Measurements from ENCODE around the gene TIMM22.
"Not testable (repeated sequence)": the region's sequence is repeated elsewhere in the genome, so short reads cannot be mapped to it uniquely, and the experiment has no call there.

Gene TIMM22

GRCh38 chr17:996554-997344 is at the start of gene TIMM22:
Gene TIMM22, plus strand, starts transcription at chr17:997129. Its CDS starts 14 bp downstream, at chr17:997143.
- peak; percentile 94 for DNase-seq

DNA sequence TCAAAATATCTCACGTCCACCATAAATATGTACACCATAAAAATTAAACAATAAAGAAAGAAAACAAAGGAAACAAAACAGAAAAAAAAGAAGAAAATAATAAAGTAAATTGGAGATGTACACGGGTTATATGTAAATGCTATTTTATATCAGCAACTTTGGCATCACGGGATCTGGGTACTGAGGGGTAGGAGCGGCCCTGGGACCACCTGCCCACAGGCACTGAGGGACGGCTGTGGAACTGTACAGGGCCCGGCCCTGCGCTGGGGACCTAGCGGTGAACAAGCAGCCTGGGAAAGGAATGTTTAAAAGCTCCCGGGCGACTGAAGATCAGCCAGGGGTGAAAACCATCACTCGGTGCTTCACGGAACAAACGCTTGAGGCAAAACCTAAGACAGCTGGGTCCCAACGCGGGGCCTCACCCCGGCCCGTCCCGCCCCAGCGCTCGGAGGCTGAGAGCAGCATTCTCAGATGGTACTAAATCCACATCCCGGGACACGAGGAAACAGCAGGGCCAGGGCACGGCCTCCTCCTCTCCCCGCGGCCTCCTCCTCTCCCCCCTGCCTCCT is 48.6 kb upstream of the TIMM22 start:
- no peak for DNase-seq

- no peak for DNase-seq
These were observed 47.2 kb upstream of the TIMM22 start for GRCh38 chr17:949623-950303.

- no peak for DNase-seq
These were observed 45.4 kb upstream of the TIMM22 start for GRCh38 chr17:951325-952132.

DNA sequence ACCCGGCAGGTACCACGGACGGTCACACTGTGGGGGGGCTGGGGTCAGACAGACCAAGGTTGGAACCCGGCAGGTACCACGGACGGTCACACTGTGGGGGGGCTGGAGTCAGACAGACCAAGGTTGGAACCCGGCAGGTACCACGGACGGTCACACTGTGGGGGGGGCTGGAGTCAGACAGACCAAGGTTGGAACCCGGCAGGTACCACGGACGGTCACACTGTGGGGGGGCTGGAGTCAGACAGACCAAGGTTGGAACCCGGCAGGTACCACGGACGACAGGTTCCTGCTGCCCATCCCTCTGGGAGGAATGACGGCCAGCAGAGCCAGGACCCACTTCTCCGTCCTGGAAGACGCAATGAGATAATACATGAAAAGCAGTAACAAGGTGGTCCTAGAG is 44.3 kb upstream of the TIMM22 start:
- DNase-seq, result not testable (repeated sequence)

GRCh38 chr17:953767-954166 is 43.2 kb upstream of the TIMM22 start:
- no peak for DNase-seq

- DNase-seq, result no peak
These were observed 42.3 kb upstream of the TIMM22 start for GRCh38 chr17:954431-955164.

GRCh38 chr17:956905-957304 is 40.0 kb upstream of the TIMM22 start:
- no peak for DNase-seq

GRCh38 chr17:957856-958421 is 39.0 kb upstream of the TIMM22 start:
- no peak for DNase-seq

- no peak for DNase-seq
These were observed 38.0 kb upstream of the TIMM22 start for GRCh38 chr17:958712-959451.

- no peak for DNase-seq
These were observed 34.8 kb upstream of the TIMM22 start for GRCh38 chr17:962166-962565.

DNA sequence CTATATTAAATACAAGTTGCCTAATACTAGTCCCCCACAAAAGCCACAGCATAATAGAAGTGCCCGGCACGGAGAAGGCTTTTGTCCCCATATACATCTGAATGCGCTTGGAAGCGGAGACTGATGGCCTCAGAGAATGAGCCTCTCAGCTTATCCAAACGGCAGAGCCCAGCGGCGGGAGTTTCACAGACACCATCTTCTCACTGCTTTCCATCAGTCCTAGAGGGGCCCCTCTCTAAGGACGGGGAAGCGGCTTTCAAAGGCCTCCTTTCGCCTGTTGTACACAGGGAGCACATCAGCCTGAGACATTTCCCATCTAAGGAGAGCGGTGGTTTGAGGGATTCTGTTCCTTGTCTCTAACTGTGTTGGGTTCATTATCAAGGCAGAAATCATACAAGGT is 34.3 kb upstream of the TIMM22 start:
- DNase-seq, result no peak

- no peak for DNase-seq
These were observed 32.1 kb upstream of the TIMM22 start for GRCh38 chr17:964876-965275.

- no peak for DNase-seq
These were observed 31.5 kb upstream of the TIMM22 start for GRCh38 chr17:965311-965989.

- no peak for DNase-seq
These were observed 29.8 kb upstream of the TIMM22 start for GRCh38 chr17:967122-967521.

DNA sequence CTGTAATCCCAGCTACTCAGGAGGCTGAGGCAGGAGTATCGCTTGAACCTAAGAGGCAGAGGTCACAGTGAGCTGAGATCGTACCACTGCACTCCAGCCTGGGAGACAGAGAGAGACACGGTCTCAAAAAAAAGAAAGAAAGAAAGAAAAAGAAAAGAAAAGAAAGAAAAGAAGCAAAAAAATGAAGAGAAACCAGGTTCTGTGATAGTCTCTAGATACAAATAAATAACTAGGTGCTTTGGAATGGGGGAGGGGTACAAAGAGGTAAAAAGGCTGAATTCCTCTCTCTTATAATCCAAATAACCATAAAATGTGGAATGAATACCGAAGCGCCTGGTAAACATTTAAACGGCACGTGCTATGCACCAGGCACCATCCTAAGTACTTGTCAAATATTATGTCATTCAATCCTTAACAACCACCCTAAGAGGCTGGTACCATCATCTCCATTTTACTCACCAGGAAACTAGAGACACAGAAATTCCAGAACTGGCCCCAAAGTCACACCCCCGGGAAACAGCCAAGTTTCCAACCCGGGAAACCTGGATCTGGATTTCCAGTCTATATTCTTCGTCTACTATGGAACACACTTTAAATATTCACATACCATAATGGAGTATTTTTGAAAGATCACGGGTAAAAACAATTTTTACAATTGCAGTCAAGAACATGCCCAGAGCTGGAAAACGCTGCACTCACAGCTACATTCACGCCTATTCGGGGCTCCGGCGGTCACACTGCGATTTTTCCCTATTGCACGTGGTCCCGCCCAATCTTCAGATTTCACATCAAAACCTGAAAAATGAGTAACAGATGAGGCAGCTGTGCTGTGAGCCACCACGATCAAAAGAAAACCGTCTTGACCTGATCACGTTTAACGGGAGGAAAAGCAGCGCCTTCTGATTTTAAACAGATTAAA is 27.9 kb upstream of the TIMM22 start:
- DNase-seq, result no peak

- no peak for DNase-seq
These were observed 27.0 kb upstream of the TIMM22 start for GRCh38 chr17:969811-970355.

- no peak for DNase-seq
These were observed 26.6 kb upstream of the TIMM22 start for GRCh38 chr17:970364-970763.

GRCh38 chr17:971861-972260 is 25.1 kb upstream of the TIMM22 start:
- not testable (repeated sequence) for DNase-seq
